Fibroblast of skin of scalp (primary cell): ENCODE data around the gene GALNT15.

Experiments used
- DNase-seq: peaks from one replicate; pipeline ENCODE4 v3.0.0-alpha.2; 2013

Gene GALNT15

DNA sequence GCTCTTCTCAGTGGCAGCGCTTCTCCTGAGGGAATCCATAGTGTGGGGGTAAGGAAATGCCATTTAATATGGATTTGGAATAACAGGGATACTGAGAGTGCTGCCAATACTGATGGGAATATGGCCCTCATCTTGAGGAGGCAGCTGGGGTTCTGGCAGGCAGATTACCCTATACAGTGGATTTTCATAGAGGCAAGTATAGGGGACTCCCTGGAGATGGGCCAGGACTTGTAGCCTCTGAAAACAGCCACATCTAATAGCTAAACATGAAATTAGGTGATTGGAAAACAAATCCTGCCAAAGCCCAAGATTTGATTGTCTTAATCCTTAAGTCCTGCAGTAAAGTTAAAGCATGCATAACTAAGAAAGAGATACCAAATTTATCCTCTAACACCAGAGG is 59.3 kb downstream of the GALNT15 start:
- no peak for DNase-seq

GRCh38 chr3:16234281-16234680 is 59.8 kb downstream of the GALNT15 start:
- DNase-seq, result no peak

DNA sequence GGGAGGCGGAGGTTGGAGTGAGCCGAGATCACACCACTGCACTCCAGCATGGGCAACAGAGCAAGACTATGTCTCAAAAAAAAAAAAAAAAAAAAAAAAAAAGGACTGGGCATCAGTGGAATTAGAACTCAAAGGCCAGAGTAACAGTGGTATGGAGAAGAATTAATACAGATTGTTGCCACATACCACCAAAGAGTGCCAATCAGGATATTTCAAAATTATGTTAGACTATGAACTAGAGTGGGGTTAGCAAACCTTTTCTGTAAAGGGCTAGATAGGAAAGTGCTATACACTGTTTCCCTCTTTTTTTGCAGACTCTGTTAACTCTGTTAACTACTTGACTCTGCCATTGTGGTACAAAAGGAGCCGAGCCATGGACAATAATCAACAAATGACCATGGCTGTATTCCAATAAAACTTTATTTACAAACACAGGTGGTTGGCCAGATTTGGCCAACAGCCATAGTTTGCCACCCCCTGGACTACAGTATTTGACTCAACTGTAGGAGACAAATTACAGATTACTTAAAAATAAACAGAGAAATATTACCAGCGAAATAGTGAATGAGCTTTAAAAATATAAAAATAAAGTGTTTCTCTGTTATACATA is 61.7 kb downstream of the GALNT15 start:
- no peak for DNase-seq

DNA sequence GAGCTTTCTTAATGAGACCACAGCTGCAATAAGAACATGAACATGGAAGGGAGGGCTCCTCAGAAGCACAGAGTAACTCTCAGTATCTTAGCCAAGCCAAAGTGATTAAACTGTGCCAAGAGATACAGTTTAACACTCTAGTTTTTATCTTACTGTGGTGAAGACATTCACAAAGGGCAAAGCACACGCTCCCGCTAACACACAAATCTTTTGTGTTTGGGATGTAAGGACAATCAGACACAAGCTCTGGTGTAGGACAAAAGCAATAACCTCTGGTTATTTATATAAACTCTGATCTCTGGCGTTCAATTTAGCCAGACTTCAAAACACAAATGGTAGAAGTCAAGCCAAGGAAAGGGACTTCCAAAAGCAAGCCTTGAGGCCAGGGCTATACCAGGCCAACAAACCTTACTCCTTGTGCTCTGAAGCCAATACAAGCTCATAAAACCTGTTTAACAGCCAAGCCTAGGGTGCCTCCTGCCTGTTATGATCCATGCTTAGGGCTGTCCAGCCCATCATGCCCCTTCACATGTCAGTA is 62.4 kb downstream of the GALNT15 start:
- no peak for DNase-seq

DNA sequence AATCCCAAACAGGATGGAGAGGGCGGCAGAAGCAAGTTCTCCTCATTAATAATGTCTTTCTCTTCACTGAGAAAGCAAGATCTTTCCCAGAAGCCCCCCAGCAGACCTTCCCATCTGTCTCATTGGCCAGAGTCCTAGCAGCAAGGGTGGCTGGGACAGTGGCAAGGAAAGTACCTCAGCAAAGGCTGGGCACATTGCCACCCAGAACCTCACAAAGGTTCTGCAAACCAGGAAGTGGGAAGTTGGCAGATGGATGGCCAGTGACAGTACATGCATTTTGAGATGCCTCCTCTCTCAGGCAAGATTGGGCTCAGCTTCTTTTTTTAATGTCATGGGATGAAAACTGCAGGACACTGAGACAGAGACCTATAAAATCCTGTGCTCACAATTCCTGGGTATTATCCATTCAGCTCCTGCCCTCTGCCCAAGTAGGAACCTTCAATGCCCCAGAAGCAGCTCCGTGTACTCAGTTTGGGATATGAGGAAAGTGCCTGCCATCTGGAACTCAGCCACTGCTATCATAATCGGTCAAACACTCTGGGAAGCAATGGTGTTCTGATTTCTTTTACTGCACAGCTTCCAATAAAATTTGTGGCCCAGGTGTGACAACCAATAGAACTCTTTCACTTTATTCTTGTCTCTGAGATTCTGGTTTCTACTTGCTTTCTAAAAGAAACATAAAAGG is 64.7 kb downstream of the GALNT15 start:
- DNase-seq, result peak; percentile 27

DNA sequence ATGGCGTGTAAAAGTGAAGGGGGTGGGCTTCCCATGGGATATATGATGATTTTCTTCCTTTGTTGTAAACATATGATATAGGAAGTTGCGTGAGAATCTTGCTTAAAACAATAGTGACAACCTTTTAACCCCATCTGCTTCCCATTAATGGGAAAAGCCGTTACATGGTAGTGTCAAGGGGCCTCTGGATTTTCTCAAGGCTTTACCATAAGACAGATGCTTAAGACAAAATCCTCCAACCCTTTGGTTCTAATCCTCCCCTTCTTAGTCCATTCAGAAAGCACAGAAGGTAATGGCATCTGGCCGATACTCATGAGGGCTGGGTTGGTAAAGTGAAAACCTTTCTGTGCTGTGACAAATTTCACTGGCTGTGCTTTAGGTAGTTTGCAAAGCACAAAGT is 65.3 kb downstream of the GALNT15 start:
- DNase-seq, result peak; percentile 88

DNA sequence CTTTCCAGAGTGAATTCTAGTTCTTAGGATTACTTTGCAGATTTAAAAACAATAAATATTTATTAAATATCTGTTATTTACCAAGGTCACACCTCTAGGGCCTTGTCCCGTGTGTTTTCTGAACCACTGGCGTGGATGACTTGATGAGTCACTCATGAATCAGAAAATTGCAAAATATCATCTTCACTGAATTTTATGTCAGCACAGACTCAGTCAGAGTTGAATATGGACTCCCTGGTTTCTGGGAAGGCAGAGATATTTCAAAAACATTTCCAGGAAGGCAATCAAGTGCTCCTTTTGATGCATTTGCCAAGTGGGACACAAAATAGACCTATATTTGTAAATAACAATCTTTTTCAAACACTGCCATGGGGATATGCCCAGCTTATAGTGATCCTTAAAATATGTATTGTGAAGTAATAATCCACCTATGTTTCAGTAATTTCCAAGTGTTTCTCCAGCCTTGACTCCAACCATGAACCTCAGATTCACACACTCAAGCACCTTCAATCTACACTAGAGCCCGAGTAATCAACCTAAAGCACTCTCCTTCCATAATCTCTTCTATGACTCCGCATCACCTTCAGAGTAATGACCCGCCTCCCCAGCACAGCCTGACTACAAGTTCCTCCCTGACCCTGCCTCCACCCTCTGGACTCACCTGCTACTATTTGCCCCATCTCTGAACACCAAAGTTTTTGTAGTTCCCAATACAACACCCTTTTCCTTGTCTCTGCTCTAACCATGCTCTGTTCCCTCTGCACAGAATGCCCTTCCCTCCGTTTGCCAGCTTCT is 65.9 kb downstream of the GALNT15 start:
- DNase-seq, result peak; percentile 75

DNA sequence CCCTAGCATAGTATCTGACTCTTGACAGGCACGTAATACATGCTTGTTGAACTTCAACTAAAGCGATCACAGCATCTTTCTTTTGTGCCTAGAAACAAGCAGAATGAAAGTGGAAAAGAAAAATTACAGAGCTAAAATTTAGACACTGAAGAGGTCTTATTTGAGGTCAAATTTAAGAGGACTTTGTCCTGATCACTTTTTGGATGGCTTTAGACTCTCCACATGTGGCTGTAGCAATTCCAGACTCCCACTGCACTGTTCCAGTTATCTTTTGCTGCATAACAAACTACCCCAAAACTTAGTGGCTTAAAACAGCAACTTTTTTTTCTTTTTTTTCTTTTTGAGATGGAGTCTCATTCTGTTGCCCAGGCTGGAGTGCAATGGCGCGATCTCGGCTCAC is 66.7 kb downstream of the GALNT15 start:
- DNase-seq, result no peak

- DNase-seq, result no peak
Measured at GRCh38 chr3:16242177-16242576, 67.7 kb downstream of the GALNT15 start.

DNA sequence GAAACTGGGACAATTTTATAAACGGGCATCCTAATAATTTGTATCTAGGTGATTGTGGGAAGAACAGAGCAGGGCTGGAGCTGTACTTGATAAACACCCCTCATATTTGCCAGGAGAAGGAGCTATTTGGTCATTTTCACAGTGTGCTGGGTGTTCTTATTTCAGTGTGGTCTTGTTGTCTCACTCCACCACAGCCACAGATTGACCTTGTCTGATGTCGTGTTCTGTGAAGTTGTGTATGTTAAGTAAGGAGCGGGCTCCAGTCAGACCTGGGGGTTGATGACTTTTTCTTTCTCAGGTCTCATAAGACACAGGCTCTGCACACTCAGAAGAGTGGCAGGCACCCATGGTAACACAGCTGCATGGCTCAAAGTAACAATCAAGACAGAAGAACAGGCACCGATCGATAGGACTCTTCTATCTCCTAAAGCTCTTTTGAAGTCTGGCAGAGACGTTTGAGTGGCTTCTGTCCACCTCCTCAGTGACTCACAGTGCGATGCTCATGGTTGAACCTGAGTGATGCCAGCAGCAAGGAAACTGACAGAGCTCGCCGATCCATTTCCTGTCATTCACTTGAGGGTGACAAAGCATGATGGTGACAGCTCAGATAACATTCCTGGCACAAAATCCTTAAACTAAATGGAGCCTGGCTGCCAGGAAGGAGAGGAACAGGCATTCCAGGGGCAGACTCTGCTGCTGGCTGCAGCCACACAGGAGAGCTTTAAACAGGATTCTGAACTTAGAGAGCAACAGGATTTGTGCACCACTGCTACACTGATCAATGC is 69.4 kb downstream of the GALNT15 start:
- peak; percentile 38 for DNase-seq

DNA sequence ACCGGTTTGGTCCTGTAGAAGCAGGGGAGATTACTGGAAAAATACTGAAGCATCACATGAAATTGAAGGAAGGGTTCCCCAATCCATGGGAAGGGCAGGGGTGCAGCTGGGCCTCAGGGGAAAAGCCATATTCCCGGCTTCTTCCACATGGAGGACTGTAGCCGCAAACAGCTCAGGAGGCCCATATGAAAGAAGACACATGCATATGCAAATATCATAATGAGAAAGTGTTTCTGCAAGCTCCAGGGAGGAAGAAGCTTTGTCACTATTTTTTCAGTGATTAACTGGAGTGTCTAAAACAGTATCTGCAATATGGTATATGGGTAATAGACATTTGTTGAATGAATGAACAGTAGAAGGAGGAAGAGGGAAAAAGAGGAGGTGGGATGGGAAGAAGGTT is 71.1 kb downstream of the GALNT15 start:
- no peak for DNase-seq

GRCh38 chr3:16247282-16248061 is 73.0 kb downstream of the GALNT15 start:
- peak; percentile 86 for DNase-seq

DNA sequence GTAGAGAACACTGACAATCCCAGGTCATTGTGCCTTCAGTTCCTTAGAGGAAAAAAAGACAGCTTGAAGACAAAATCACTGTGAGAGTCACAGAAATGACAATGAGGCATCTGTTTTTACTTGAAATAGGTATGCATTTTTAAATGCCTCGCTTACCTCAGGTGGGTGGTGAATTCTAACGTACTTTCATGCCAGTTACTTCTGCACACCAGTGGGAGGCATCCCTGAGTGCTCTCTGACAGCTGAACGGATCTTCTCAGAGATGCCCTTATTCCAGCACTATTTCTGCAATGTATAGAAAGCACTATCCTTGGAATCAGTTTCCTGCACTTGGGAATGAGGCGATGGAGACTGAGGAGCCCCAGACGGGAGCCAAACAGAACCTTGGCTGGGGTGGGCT is 74.1 kb downstream of the GALNT15 start:
- DNase-seq, result no peak

DNA sequence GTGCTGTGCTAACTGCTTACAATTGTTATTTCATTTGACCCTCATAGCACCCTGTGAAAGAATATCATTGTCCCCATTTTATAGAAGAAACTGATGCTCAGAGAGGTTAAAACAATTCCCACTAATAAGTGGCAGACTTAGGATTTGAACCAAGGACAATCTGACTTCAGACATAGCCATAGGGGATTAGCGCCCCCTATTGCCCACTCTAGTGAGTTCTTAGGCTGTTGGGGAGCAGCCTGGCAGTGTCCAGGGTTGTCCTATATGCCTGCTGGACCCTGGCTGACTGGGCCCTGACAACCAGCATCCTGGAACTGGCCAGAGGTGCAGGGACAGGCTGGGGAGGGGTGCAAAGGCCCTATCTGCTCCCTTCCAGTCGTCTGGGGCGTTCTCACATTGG is 74.9 kb downstream of the GALNT15 start:
- DNase-seq, result peak; percentile 45

DNA sequence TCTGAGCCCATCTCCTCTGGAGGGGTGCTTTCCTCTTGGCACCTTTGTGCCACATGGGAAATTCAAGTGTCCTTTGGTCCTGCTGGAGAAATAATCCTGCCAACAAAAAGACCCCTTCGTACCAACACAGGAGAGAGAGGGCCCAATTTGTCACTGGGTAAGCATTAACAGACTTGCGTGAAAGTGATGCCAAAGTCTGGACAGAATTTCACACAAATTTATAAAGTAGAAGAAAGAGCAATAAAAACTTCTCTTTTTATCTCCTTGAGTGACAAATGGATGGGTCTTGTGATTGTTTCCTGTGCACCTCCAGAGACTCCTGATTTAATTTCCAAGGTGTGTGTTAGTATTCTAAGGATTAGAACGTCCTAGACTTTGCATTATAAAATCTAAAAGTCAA is 75.4 kb downstream of the GALNT15 start:
- DNase-seq, result no peak

DNA sequence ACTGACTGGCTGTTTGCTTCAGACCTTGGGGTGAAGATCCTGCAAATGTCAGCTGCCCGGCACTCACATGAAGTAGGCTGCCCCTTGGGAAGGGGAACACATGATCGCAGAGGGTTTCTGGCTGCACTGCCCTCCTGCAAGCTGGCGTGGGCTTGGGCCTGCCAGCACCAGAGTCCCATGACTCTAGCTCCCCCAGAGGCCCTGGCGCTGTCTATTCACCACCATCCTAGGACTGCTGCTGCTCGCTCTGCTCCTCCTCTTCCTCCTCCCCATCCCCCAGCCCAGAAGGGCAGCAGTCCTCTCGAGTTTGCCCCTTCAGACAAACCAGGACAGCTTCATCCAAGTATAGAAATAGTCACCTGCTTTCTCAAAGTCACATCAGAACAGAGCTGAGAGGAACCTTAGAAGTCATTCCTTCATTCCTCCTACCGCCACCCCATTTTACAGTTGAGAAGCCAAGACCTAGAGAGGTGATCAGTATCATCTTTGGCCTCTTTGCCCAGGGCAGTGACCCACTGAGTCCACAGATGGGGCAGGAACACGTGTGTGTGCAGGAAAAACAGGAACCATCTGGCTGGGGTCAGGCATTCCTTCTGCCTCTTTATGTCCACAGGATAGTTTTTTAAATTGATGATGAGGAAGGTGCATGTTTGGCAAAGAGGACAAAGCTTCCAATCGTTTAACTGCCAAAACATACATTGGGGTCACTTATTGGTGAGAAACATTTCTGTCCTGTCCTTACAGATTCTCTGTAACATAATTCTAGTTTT is 77.0 kb downstream of the GALNT15 start:
- no peak for DNase-seq

DNA sequence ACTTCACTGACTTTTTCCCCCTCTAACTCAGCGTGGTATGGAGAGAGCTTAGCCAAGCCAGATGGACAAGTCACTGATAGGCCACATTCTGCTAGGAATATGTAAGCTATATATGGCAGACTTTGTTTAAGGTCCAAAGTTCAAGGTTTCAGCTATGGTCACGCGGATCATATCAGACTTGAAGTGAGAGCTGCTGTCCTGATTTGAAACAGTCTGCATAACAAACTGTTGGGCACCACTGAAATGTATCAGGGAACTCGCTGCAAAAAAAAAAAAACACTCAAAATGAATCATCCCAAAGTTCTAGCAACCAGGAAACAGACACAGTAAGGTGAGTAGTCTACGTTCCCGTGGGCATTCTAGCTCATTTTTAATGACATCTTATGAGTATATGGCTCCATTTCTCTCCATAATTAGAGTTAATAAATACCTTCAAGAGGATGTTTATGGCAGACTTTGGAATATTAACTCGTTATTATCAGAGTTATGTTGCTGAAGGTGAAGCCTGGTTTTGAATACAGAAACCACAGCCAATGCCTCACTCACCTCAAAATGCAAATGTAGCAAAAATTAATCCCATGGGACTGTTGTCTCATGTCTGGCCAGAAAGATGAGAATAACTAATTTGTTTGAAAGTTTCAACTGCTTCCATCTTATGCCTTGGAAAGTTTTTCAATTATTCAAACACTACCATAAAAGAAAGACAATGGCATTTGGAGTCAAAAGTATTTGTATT is 77.9 kb downstream of the GALNT15 start:
- DNase-seq, result no peak

DNA sequence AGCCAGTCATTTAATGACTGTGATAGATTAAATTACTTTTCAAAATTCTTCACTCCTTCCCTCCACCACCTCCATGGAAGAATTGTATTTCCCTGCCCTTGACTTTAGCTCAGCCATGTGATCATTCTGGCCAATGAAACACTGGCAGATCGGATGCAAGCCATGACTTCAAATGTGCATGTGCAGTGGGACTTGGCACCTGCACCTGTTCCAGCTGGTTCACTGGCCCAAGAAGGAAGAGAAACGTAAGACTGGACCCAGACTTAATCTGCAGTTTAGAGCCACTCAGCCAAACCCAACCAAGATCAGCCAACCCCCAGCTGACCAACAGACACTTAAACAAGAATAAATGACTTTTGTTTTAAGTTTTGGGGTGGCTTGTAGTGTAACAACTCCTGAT is 78.5 kb downstream of the GALNT15 start:
- no peak for DNase-seq

DNA sequence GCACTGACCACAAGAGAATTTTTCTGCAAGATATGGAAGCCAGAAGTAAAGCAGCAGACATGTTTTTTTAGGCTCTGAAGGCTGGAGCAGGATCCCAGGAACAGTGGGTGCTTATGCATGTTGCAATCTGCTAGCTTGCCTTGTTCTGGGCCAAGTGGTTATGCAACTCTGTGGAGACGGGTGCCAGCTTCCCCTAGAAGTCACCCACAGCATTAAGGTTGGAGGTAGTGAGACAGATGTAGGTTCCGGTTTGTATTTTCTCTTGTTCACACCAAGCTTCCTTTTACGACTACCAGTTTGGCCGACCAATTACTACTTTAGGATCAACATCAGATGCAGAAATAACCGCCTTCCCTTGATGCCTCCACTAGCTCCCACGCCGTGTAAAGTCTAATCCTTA is 79.1 kb downstream of the GALNT15 start:
- no peak for DNase-seq

DNA sequence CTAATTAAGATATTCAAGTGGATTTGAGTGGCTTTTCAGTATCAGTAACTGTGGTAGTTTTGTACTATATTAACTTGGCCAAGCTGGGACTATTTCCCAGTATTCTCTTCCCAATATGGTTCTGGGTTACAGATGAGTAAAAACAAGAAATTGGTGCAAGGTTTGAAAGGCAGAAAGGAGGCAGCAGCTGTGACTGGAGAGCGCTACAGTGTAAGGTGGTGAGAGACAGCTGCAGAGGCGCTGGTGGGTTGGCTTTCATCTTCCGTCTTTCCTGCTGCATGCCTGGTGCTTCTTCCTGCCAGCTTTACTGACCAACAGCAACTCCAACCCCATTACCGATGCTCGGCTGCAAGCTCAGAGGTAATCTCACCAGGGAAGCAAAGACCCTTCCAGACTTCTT is 80.4 kb downstream of the GALNT15 start:
- DNase-seq, result no peak
